Lower leg skin (tissue), 4 donors: Measurements from ENCODE around the gene CACNG3. TPM values are rescaled to one million over a fixed set of nuclear protein-coding genes. Genes with fewer than 3 reads are reported as not detected.
A peak's percentile ranks its signal among the peaks of the same experiment; 100 is the strongest.

Experiments used
- DNase-seq, 2 donors: peaks; one replicate each; pipeline ENCODE4 v3.0.0-alpha.2; 2019; ENCODE audit warnings: low spot score in 2 of 2
- H3K4me3 ChIP-seq: fragments of 200-600 bp; sonication (generic); 2 replicates; pipeline ENCODE4 v1.5.1; 2017; ENCODE audit warnings: mild to moderate bottlenecking, low read depth; ENCODE audit not compliant: poor library complexity, severe bottlenecking
- CTCF ChIP-seq, 3 donors: fragments of 450-650 bp; IDR thresholded peaks; one replicate each; pipeline ENCODE4 v1.5.1; 2016; ENCODE audit warnings: antibody characterized with exemption in 3 of 3, mild to moderate bottlenecking in 3 of 3, moderate library complexity in 2 of 3
- POLR2A ChIP-seq, 2 donors: fragments of 450-650 bp; IDR thresholded peaks; one replicate each; pipeline ENCODE4 v1.6.1; 2016 to 2017; ENCODE audit warnings: antibody characterized with exemption in 2 of 2, mild to moderate bottlenecking in 1 of 2, moderate library complexity in 1 of 2
- WGBS, 2 donors: methylation state at CpG; one replicate each; pipeline ENCODE4 v1.1.5; 2018; 5-methylcytosine and 5-hydroxymethylcytosine counted together
- intact Hi-C: fragments of 100-400 bp; cut with DNase I; formaldehyde crosslinking; loops from one replicate; pipeline ENCODE4 v1.15.0; 2023; ENCODE audit warnings: low total_unique reads
- total RNA-seq, 4 donors: library from RNA; depleted of rRNA; stranded (reverse); fragments of >200 nt; gene quantifications; one replicate each; pipeline ENCODE4 v1.1.0, GENCODE V29; 2016

CACNG3 gene
- total RNA-seq, 4 donors from 2014 or later, result not detected

- TF ChIP-seq CTCF (IDR thresholded peaks at IDR 0.05), result no peak
- TF ChIP-seq POLR2A (IDR thresholded peaks at IDR 0.05), result no peak
- 57 to 68% methylated on average over 8 of the region's 8 CpGs for whole genome bisulfite sequencing, 2 donors
- no peak overlapping the region for H3K4me3 ChIP-seq
- intact Hi-C loops, result no loop called here
- DNase-seq, result no peak
Observed at GRCh38 chr16:24279982-24280515, 23.9 kb downstream of the CACNG3 start.

- intact Hi-C loops, result no loop called here
- 68 to 74% methylated on average over 4 of the region's 4 CpGs for WGBS, 2 donors
- no peak overlapping the region for H3K4me3 ChIP-seq
- DNase-seq, result no peak
- TF ChIP-seq POLR2A (IDR thresholded peaks at IDR 0.05) (no peak), CTCF (IDR thresholded peaks at IDR 0.05) (no peak)
Observed at GRCh38 chr16:24281466-24281865, 25.3 kb downstream of the CACNG3 start.

GRCh38 chr16:24282141-24282540, 26.0 kb downstream of the CACNG3 start:
- no peak overlapping the region for H3K4me3 ChIP-seq
- 86 to 88% methylated on average over 13 of the region's 13 CpGs for WGBS, 2 donors
- TF ChIP-seq CTCF (IDR thresholded peaks at IDR 0.05) (no peak), POLR2A (IDR thresholded peaks at IDR 0.05) (no peak)
- intact Hi-C loops, result no loop called here
- peak in 1 of 2 donors; percentile 37 for DNase-seq

GRCh38 chr16:24286741-24287405, 30.7 kb downstream of the CACNG3 start:
- intact Hi-C loops, result no loop called here
- TF ChIP-seq POLR2A (IDR thresholded peaks at IDR 0.05), result no peak
- no peak for TF ChIP-seq CTCF (IDR thresholded peaks at IDR 0.05)
- H3K4me3 ChIP-seq, result no peak overlapping the region
- WGBS, 2 donors, result 54 to 62% methylated on average over 9 of the region's 9 CpGs
- DNase-seq, result peak in 1 of 2 donors; percentile 45

GRCh38 chr16:24288516-24288915, 32.4 kb downstream of the CACNG3 start:
- DNase-seq, result no peak
- WGBS, 2 donors, result 57 to 59% methylated on average over 2 of the region's 2 CpGs
- no peak overlapping the region for H3K4me3 ChIP-seq
- TF ChIP-seq CTCF (IDR thresholded peaks at IDR 0.05) (no peak), POLR2A (IDR thresholded peaks at IDR 0.05) (no peak)
- intact Hi-C loops, result no loop called here
